Pancreas (tissue), 10 donors: ENCODE data around the gene DLGAP1. TPM values are rescaled to one million over a fixed set of nuclear protein-coding genes. Genes with fewer than 3 reads are reported as not detected.

ENCODE experiments used
- ATAC-seq, 4 donors: fragments of 200-7000 bp; cut with Tn5 transposase; one replicate each; pipeline versions ENCODE4 v1.8.0 to v1.9.1; 2020; ENCODE audit warnings: mild to moderate bottlenecking in 4 of 4, moderate library complexity in 4 of 4
- DNase-seq, 6 donors: peaks; one replicate each; pipeline ENCODE4 v3.0.0-alpha.2; 2020
- FAIRE-seq: peaks from 2 replicates; lab custom pipeline; 2012; peaks lifted over from hg19 to GRCh38; lab: Jason Lieb, UNC
- H3K27ac ChIP-seq, 4 donors: fragments of 200-600 bp; sonication (generic); 1 replicate in 3 of 4; 2 replicates in 1 of 4; pipeline versions ENCODE4 v1.5.0 to v1.8.0; 2020
- H3K27me3 ChIP-seq, 4 donors: fragments of 200-600 bp; one replicate each; pipeline ENCODE4 v1.8.0; 2021
- H3K36me3 ChIP-seq, 3 donors: fragments of 200-600 bp; sonication (generic) in 1 of 3; one replicate each; pipeline versions ENCODE4 v1.5.0 to v1.8.0; 2020 to 2021
- H3K4me1 ChIP-seq, 3 donors: fragments of 200-600 bp; one replicate each; pipeline ENCODE4 v1.8.0; 2021
- H3K4me3 ChIP-seq, 4 donors: fragments of 200-600 bp; sonication (generic) in 2 of 4; one replicate each; pipeline versions ENCODE4 v1.5.0 to v1.8.0; 2020 to 2021
- H3K9me3 ChIP-seq, 4 donors: fragments of 200-600 bp; one replicate each; pipeline ENCODE4 v1.8.0; 2021
- CTCF ChIP-seq, 4 donors: fragments of 200-600 bp; sonication (generic) in 3 of 4; IDR thresholded peaks; one replicate each; pipeline versions ENCODE4 v1.5.0 to v1.8.0; 2021; ENCODE audit warnings: antibody characterized with exemption in 4 of 4
- WGBS, 2 donors: extraction: QIAGEN DNeasy Blood & Tissue Kit; methylation state at CpG; one replicate each; pipeline ENCODE4 v1.1.7; 2013; 5-methylcytosine and 5-hydroxymethylcytosine counted together
- intact Hi-C, 3 donors: fragments of 100-400 bp; cut with DNase I; formaldehyde crosslinking; loops; one replicate each; pipeline versions ENCODE4 v1.11.1 to v1.14.2; 2022
- polyA plus RNA-seq, 2 donors: library from polyadenylated mRNA; stranded (reverse); fragments of 200-250 nt; gene quantifications; one replicate each; pipeline ENCODE4 v1.2.3, GENCODE V29; 2013
- total RNA-seq, 6 donors: library from RNA; stranded (reverse); fragmentation: NEBNext Ultra II Directional in 4 of 6; extraction: Animal tissue kit (Norgen Biotek cat#: 25700) in 4 of 6; gene quantifications; one replicate each; pipeline versions ENCODE4 v1.2.1 to v1.2.4, GENCODE V29; 2021 to 2023
- donor health status: healthy with polysubstance abuse.
- donor health status: DM: no; HTN: no; CAD: no; lungs with moderate emphysema.
- donor health status: DM: no; HTN: no; CAD: no.
- donor health status: control.
- donor health status: control.
- donor health status: Bipolar disorder and iron deficiency.
- donor health status: DM: yes; HTN: yes; CAD: no.
- donor health status: DM: no; HTN: no; CAD: no.
- donor health status: DM: no; HTN: no; CAD: no.
- donor health status: DM: yes; HTN: yes; CAD: no.

The DLGAP1 gene
- total and polyA plus RNA-seq, 8 donors, result 0.12 to 0.62 (median 0.30) TPM; not detected in 2

DNA sequence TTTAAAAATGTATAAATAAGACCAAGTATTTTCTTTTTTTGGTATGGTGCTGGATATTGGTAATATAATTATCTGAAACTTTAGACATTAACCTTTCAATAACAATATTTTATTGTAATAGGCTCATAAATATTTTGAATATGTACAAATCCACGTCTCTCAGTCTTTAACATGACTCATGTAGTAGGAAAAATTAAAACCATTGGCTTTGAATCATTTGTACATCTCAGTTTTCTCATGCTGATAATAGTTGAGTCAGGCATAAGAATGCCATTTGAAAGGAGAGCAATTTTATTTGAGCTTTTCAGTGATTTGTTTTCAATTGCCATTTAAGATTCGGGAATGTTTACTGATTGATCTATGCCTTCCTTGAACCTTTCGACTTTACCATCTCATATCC is 640.3 kb downstream of the DLGAP1 start:
- intact Hi-C loops, result no loop called here
- 74 to 80% methylated on average over 3 of the region's 3 CpGs for WGBS, 2 donors
- Histone ChIP-seq H3K27me3 (no peaks in the 10 kb centered on the region), H3K4me1 (no peaks in the 10 kb centered on the region), H3K36me3 (no peaks in the 10 kb centered on the region), H3K27ac (no peak overlapping the region), H3K4me3 (no peak overlapping the region), H3K9me3 (no peaks in the 10 kb centered on the region)
- TF ChIP-seq CTCF (IDR thresholded peaks at IDR 0.05), result no peak
- no peak for FAIRE-seq
- no peak for ATAC-seq
- no peak for DNase-seq

DNA sequence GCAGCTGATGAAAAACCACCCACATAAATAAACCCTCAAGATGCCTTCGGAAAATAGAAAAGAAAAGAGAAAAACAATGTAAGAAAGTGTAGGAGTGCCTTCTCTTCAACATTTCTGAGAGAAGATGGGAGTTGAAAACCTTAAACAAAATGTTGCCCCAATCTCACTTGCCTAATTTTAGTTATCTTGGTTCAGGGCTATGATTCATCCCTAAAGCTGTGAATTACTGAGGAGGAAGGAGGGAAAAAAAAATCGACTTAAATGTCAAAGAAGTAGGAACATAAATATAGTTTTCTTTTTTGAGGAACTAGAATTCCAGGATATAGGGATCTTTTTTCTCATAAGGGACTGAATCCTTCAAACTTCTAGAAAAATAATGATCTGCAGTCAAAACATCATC is 644.8 kb downstream of the DLGAP1 start:
- WGBS, 2 donors, result 66 to 80% methylated on average over 2 of the region's 2 CpGs
- ATAC-seq (no peak), FAIRE-seq (no peak)

GRCh38 chr18:3808985-3809780 is 645.9 kb downstream of the DLGAP1 start:
- ATAC-seq (no peak), FAIRE-seq (no peak), DNase-seq (no peak)
- Histone ChIP-seq H3K9me3 (no peaks in the 10 kb centered on the region), H3K27me3 (no peaks in the 10 kb centered on the region), H3K4me3 (no peak overlapping the region), H3K4me1 (no peaks in the 10 kb centered on the region), H3K36me3 (no peaks in the 10 kb centered on the region), H3K27ac (no peak overlapping the region)
- intact Hi-C loops, result no loop called here
- no peak for TF ChIP-seq CTCF (IDR thresholded peaks at IDR 0.05)
- WGBS, 2 donors, result 80 to 89% methylated on average over 6 of the region's 6 CpGs

More for the DNA sequence above, 644.8 kb downstream of the DLGAP1 start:
- Histone ChIP-seq H3K4me1 (no peaks in the 10 kb centered on the region), H3K4me3 (no peak overlapping the region), H3K9me3 (no peaks in the 10 kb centered on the region), H3K36me3 (no peaks in the 10 kb centered on the region), H3K27ac (no peak overlapping the region), H3K27me3 (no peaks in the 10 kb centered on the region)
- no peak for TF ChIP-seq CTCF (IDR thresholded peaks at IDR 0.05)
- intact Hi-C loops, result no loop called here
- DNase-seq, result no peak

DNA sequence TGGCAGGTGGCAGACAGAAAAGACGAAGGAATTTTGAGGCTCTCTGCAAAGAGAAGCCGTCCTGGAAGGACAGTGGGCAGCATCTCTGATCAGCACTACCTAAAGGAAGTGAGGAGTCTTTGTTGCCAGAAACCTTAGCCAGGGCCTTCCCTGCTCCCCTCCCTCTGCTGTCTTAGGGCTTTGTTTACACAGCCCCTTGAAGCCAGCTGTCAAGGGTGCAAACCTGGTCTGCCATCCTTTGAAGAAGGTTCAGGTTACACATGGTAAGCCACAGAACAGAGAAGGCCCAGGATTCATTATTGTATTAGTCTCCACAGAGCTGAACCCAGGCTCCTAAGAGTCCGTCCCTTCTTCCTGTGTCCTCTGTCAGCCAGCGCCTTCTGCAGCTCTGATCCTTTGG is 648.5 kb downstream of the DLGAP1 start:
- WGBS, 2 donors, result 79 to 80% methylated on average over 4 of the region's 4 CpGs
- Histone ChIP-seq H3K4me3 (no peak overlapping the region), H3K27me3 (no peaks in the 10 kb centered on the region), H3K4me1 (no peaks in the 10 kb centered on the region), H3K36me3 (no peaks in the 10 kb centered on the region), H3K9me3 (no peaks in the 10 kb centered on the region), H3K27ac (no peak overlapping the region)
- FAIRE-seq (no peak), ATAC-seq (no peak), DNase-seq (no peak)
- TF ChIP-seq CTCF (IDR thresholded peaks at IDR 0.05), result no peak
- intact Hi-C loops, result no loop called here

- H3K27ac ChIP-seq, result no peak overlapping the region
- WGBS, 2 donors, result 87 to 92% methylated on average over 4 of the region's 4 CpGs
- no peak for FAIRE-seq
- no peaks in the 10 kb centered on the region for H3K4me1 ChIP-seq
- TF ChIP-seq CTCF (IDR thresholded peaks at IDR 0.05), result no peak
- no peaks in the 10 kb centered on the region for H3K36me3 ChIP-seq
- H3K27me3 ChIP-seq, result no peaks in the 10 kb centered on the region
- no peak overlapping the region for H3K4me3 ChIP-seq
- ATAC-seq, result no peak
- no peaks in the 10 kb centered on the region for H3K9me3 ChIP-seq
- no peak for DNase-seq
- intact Hi-C loops, result no loop called here
Measured at GRCh38 chr18:3804336-3804735, 650.8 kb downstream of the DLGAP1 start.
